ENCODE results near the gene PPP1R10.

PPP1R10 gene

GRCh38 chr6:30598912-30599624 lies 18.0 kb downstream of the PPP1R10 start:
- DNase-seq (ENCODE audit: low read depth in 2 of 2) = no peak

GRCh38 chr6:30597315-30598144 lies 19.5 kb downstream of the PPP1R10 start:
- DNase-seq (ENCODE audit: low read depth in 2 of 2) = peak; percentile 69 to 76

GRCh38 chr6:30592287-30592686 lies 24.8 kb downstream of the PPP1R10 start:
- no peak for DNase-seq (ENCODE audit: low read depth in 2 of 2)

GRCh38 chr6:30591008-30591407 lies 26.0 kb downstream of the PPP1R10 start:
- no peak for DNase-seq (ENCODE audit: low read depth in 2 of 2)

GRCh38 chr6:30590509-30590908 lies 26.5 kb downstream of the PPP1R10 start:
- DNase-seq (ENCODE audit: low read depth in 2 of 2) = no peak

GRCh38 chr6:30589754-30590358 lies 27.2 kb downstream of the PPP1R10 start:
- DNase-seq (ENCODE audit: low read depth in 2 of 2) = no peak

GRCh38 chr6:30583921-30584320 lies 33.1 kb downstream of the PPP1R10 start:
- DNase-seq (ENCODE audit: low read depth in 2 of 2) = no peak

- no peak for DNase-seq (ENCODE audit: low read depth in 2 of 2)
These were observed 39.0 kb downstream of the PPP1R10 start for GRCh38 chr6:30578051-30578450.

- no peak for DNase-seq (ENCODE audit: low read depth in 2 of 2)
These were observed 43.9 kb downstream of the PPP1R10 start for GRCh38 chr6:30573113-30573512.

GRCh38 chr6:30572148-30572547 lies 44.9 kb downstream of the PPP1R10 start:
- DNase-seq (ENCODE audit: low read depth in 2 of 2) = no peak

- no peak for DNase-seq (ENCODE audit: low read depth in 2 of 2)
These were observed 45.3 kb downstream of the PPP1R10 start for GRCh38 chr6:30571762-30572082.

- DNase-seq (ENCODE audit: low read depth in 2 of 2) = peak; percentile 99 to 100
These were observed 45.8 kb downstream of the PPP1R10 start, which contains the start of gene ABCF1 for GRCh38 chr6:30571075-30571761. TSS of gene ABCF1 (plus strand) at chr6:30571442. CDS start at chr6:30571488, 46 bp downstream.

- DNase-seq (ENCODE audit: low read depth in 2 of 2) = no peak
These were observed 46.3 kb downstream of the PPP1R10 start for GRCh38 chr6:30570740-30571074.

- no peak for DNase-seq (ENCODE audit: low read depth in 2 of 2)
These were observed 46.8 kb downstream of the PPP1R10 start for GRCh38 chr6:30570263-30570662.

- DNase-seq (ENCODE audit: low read depth in 2 of 2) = peak in 1 of 2 donors; percentile 37
These were observed 48.8 kb downstream of the PPP1R10 start for GRCh38 chr6:30568245-30568644.

- DNase-seq (ENCODE audit: low read depth in 2 of 2) = no peak
These were observed 51.3 kb downstream of the PPP1R10 start for GRCh38 chr6:30565772-30566171.

GRCh38 chr6:30564114-30564513 lies 52.9 kb downstream of the PPP1R10 start:
- no peak for DNase-seq (ENCODE audit: low read depth in 2 of 2)

- no peak for DNase-seq (ENCODE audit: low read depth in 2 of 2)
These were observed 54.3 kb downstream of the PPP1R10 start for GRCh38 chr6:30562470-30563425.

GRCh38 chr6:30560930-30561329 lies 56.1 kb downstream of the PPP1R10 start:
- no peak for DNase-seq (ENCODE audit: low read depth in 2 of 2)

GRCh38 chr6:30557683-30557981 lies 59.4 kb downstream of the PPP1R10 start:
- peak in 1 of 2 donors; percentile 57 for DNase-seq (ENCODE audit: low read depth in 2 of 2)

All from stimulated activated CD4-positive, alpha-beta T cell treated with anti-CD3 and anti-CD28 coated beads, Interleukin-1b, Interleukin-23, amount 100 ng/mL, for 4 hours (primary cell).